Measurements from ENCODE around the gene ATP5F1E.

The ATP5F1E gene

GRCh38 chr20:59023616-59024015 is 8.5 kb downstream of the ATP5F1E start:
- Histone ChIP-seq H3K18ac (ENCODE audit: low read length) (no peak overlapping the region), H2BK120ac (ENCODE audit: insufficient read depth, low read length, poor library complexity) (no peak overlapping the region), H3K9me3 (ENCODE audit: insufficient read depth, low read depth, low read length) (peaks cover 2% of the 10 kb centered on the region), H2BK5ac (ENCODE audit: low read depth, low read length, poor library complexity) (no peak overlapping the region), H2AFZ (ENCODE audit: insufficient read depth, low read length, poor library complexity) (no peak overlapping the region), H4K12ac (ENCODE audit: low read depth, low read length) (no peak overlapping the region), H3K4ac (ENCODE audit: low read depth, low read length) (no peak overlapping the region), H4K8ac (ENCODE audit: low read depth, low read length) (no peak overlapping the region), H3K79me2 (ENCODE audit: control insufficient read depth, insufficient read depth, low read length, poor library complexity) (no peaks in the 10 kb centered on the region), H3K79me1 (ENCODE audit: low read length) (no peaks in the 10 kb centered on the region), H3K9ac (ENCODE audit: low read length) (no peak overlapping the region), H3K4me1 (ENCODE audit: control insufficient read depth in 1 of 2, insufficient read depth in 2 of 2, low read length in 2 of 2) (peaks cover 0 to 3% of the 10 kb centered on the region in 2 experiments), H2AK5ac (ENCODE audit: low read length) (no peak overlapping the region), H4K91ac (ENCODE audit: low read depth, low read length) (no peak overlapping the region), H2BK12ac (ENCODE audit: low read length) (no peak overlapping the region), H3K4me2 (ENCODE audit: low read length) (no peak overlapping the region), H3K36me3 (ENCODE audit: control insufficient read depth in 1 of 2, insufficient read depth in 2 of 2, low read length in 2 of 2) (peaks cover 18 to 29% of the 10 kb centered on the region in 2 experiments), H3K27me3 (ENCODE audit: insufficient read depth, low read length) (no peaks in the 10 kb centered on the region), H3K23ac (ENCODE audit: low read length) (no peak overlapping the region), H3K14ac (ENCODE audit: low read length) (no peak overlapping the region), H3K27ac (ENCODE audit: low read depth, low read length) (no peak overlapping the region), H3K4me3 (ENCODE audit: low read depth, low read length) (no peak overlapping the region)
- no CpG with 5 or more reads among the region's 13 CpGs for WGBS (ENCODE audit: extremely low coverage, insufficient coverage, insufficient read length)
- no peak for DNase-seq

DNA sequence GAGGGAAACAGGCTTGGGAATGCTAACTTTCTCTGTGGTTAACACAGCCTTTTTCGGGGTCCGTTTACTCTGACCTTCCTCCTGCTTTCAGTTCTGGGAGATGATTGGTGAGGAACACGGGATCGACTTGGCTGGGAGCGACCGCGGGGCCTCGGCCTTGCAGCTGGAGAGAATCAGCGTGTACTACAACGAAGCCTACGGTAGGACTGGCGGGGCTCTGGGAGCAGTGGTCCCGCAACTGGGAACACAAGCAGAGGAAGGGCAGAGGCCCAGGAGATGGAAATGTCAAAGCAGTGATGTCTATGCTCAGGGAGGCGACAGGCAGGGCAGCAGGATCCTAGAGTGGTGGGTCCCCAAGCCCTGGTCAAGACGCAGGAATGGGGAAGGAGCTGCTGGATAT is 9.4 kb downstream of the ATP5F1E start:
- Histone ChIP-seq H3K4me1 (ENCODE audit: control insufficient read depth in 1 of 2, insufficient read depth in 2 of 2, low read length in 2 of 2) (peaks cover 0 to 3% of the 10 kb centered on the region in 2 experiments), H2AFZ (ENCODE audit: insufficient read depth, low read length, poor library complexity) (no peak overlapping the region), H3K18ac (ENCODE audit: low read length) (no peak overlapping the region), H2BK120ac (ENCODE audit: insufficient read depth, low read length, poor library complexity) (no peak overlapping the region), H4K91ac (ENCODE audit: low read depth, low read length) (no peak overlapping the region), H3K9ac (ENCODE audit: low read length) (no peak overlapping the region), H2BK12ac (ENCODE audit: low read length) (no peak overlapping the region), H3K23ac (ENCODE audit: low read length) (no peak overlapping the region), H3K14ac (ENCODE audit: low read length) (no peak overlapping the region), H3K79me2 (ENCODE audit: control insufficient read depth, insufficient read depth, low read length, poor library complexity) (no peaks in the 10 kb centered on the region), H3K36me3 (ENCODE audit: control insufficient read depth in 1 of 2, insufficient read depth in 2 of 2, low read length in 2 of 2) (peaks cover 18 to 29% of the 10 kb centered on the region in 2 experiments), H3K27ac (ENCODE audit: low read depth, low read length) (no peak overlapping the region), H2AK5ac (ENCODE audit: low read length) (no peak overlapping the region), H3K4me2 (ENCODE audit: low read length) (no peak overlapping the region), H3K4ac (ENCODE audit: low read depth, low read length) (no peak overlapping the region), H3K79me1 (ENCODE audit: low read length) (no peaks in the 10 kb centered on the region), H3K4me3 (ENCODE audit: low read depth, low read length) (no peak overlapping the region), H3K9me3 (ENCODE audit: insufficient read depth, low read depth, low read length) (peaks cover 2% of the 10 kb centered on the region), H2BK5ac (ENCODE audit: low read depth, low read length, poor library complexity) (no peak overlapping the region), H3K27me3 (ENCODE audit: insufficient read depth, low read length) (no peaks in the 10 kb centered on the region), H4K12ac (ENCODE audit: low read depth, low read length) (no peak overlapping the region), H4K8ac (ENCODE audit: low read depth, low read length) (no peak overlapping the region)
- WGBS (ENCODE audit: extremely low coverage, insufficient coverage, insufficient read length): no CpG with 5 or more reads among the region's 15 CpGs
- no peak for DNase-seq

GRCh38 chr20:59020938-59021551 is 11.1 kb downstream of the ATP5F1E start:
- no peak overlapping the region for H3K14ac ChIP-seq (ENCODE audit: low read length)
- H3K79me2 ChIP-seq (ENCODE audit: control insufficient read depth, insufficient read depth, low read length, poor library complexity): no peaks in the 10 kb centered on the region
- H4K8ac ChIP-seq (ENCODE audit: low read depth, low read length): no peak overlapping the region
- H2BK12ac ChIP-seq (ENCODE audit: low read length): no peak overlapping the region
- H3K4me2 ChIP-seq (ENCODE audit: low read length): no peak overlapping the region
- H3K9ac ChIP-seq (ENCODE audit: low read length): no peak overlapping the region
- H3K36me3 ChIP-seq (ENCODE audit: control insufficient read depth in 1 of 2, insufficient read depth in 2 of 2, low read length in 2 of 2): peaks cover 16 to 23% of the 10 kb centered on the region in 2 experiments
- H2BK5ac ChIP-seq (ENCODE audit: low read depth, low read length, poor library complexity): no peak overlapping the region
- H2AFZ ChIP-seq (ENCODE audit: insufficient read depth, low read length, poor library complexity): no peak overlapping the region
- H3K4me1 ChIP-seq (ENCODE audit: control insufficient read depth in 1 of 2, insufficient read depth in 2 of 2, low read length in 2 of 2): peaks cover 3 to 14% of the 10 kb centered on the region in 2 experiments
- no peak overlapping the region for H3K23ac ChIP-seq (ENCODE audit: low read length)
- H3K9me3 ChIP-seq (ENCODE audit: insufficient read depth, low read depth, low read length): peaks cover 2% of the 10 kb centered on the region
- H3K4ac ChIP-seq (ENCODE audit: low read depth, low read length): no peak overlapping the region
- H3K4me3 ChIP-seq (ENCODE audit: low read depth, low read length): no peak overlapping the region
- no peaks in the 10 kb centered on the region for H3K79me1 ChIP-seq (ENCODE audit: low read length)
- peak; percentile 32 to 35 for DNase-seq
- H3K27ac ChIP-seq (ENCODE audit: low read depth, low read length): peak overlapping the region; percentile 28
- H2AK5ac ChIP-seq (ENCODE audit: low read length): no peak overlapping the region
- no peak overlapping the region for H3K18ac ChIP-seq (ENCODE audit: low read length)
- H2BK120ac ChIP-seq (ENCODE audit: insufficient read depth, low read length, poor library complexity): no peak overlapping the region
- H4K91ac ChIP-seq (ENCODE audit: low read depth, low read length): no peak overlapping the region
- no CpG with 5 or more reads among the region's 5 CpGs for WGBS (ENCODE audit: extremely low coverage, insufficient coverage, insufficient read length)
- H3K27me3 ChIP-seq (ENCODE audit: insufficient read depth, low read length): no peaks in the 10 kb centered on the region
- H4K12ac ChIP-seq (ENCODE audit: low read depth, low read length): no peak overlapping the region

DNA sequence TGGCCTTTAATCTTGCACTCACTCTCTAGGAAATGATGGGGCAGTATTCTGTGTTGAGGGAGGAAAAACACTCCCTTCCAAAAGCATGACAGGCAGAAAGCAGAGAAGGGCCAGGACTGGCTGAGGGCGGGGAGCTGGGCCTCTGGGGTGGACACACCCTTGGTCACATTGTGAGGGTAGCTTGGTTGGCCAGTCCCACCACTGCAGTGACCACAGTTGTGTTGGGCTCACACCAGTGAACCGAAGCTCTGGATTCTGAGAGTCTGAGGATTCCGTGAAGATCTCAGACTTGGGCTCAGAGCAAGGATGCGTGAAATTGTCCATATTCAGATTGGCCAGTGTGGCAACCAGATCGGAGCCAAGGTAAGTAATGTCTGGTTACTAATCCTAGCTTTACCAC is 12.9 kb downstream of the ATP5F1E start, which contains the start of gene TUBB1:
Gene TUBB1, plus strand, starts transcription at position 213 of the 400 bp plus-strand sequence. Its CDS starts 94 bp downstream, at position 307.
- no peak within 1 kb of the TSS for H3K4me3 ChIP-seq (ENCODE audit: low read depth, low read length)

More for the DNA sequence above, 12.9 kb downstream of the ATP5F1E start, which contains the start of gene TUBB1:
- H2AK5ac ChIP-seq (ENCODE audit: low read length): no peak within 1 kb of the TSS
- H3K79me2 ChIP-seq (ENCODE audit: control insufficient read depth, insufficient read depth, low read length, poor library complexity): no peaks in the 10 kb centered on the region
- H3K4me1 ChIP-seq (ENCODE audit: control insufficient read depth in 1 of 2, insufficient read depth in 2 of 2, low read length in 2 of 2): peaks cover 3 to 14% of the 10 kb centered on the region in 2 experiments
- H2BK5ac ChIP-seq (ENCODE audit: low read depth, low read length, poor library complexity): no peak within 1 kb of the TSS
- H2BK120ac ChIP-seq (ENCODE audit: insufficient read depth, low read length, poor library complexity): peak within 1 kb of the TSS; percentile 36
- no peak within 1 kb of the TSS for H4K8ac ChIP-seq (ENCODE audit: low read depth, low read length)
- H3K36me3 ChIP-seq (ENCODE audit: control insufficient read depth in 1 of 2, insufficient read depth in 2 of 2, low read length in 2 of 2): peaks cover 11 to 14% of the 10 kb centered on the region in 2 experiments
- H3K4ac ChIP-seq (ENCODE audit: low read depth, low read length): no peak within 1 kb of the TSS
- no peak within 1 kb of the TSS for H2AFZ ChIP-seq (ENCODE audit: insufficient read depth, low read length, poor library complexity)
- DNase-seq: no peak
- H3K27ac ChIP-seq (ENCODE audit: low read depth, low read length): no peak within 1 kb of the TSS
- H3K18ac ChIP-seq (ENCODE audit: low read length): no peak within 1 kb of the TSS
- no peaks in the 10 kb centered on the region for H3K27me3 ChIP-seq (ENCODE audit: insufficient read depth, low read length)
- H2BK12ac ChIP-seq (ENCODE audit: low read length): peak within 1 kb of the TSS; percentile 53
- no peak within 1 kb of the TSS for H4K12ac ChIP-seq (ENCODE audit: low read depth, low read length)
- H3K79me1 ChIP-seq (ENCODE audit: low read length): no peaks in the 10 kb centered on the region
- H3K9ac ChIP-seq (ENCODE audit: low read length): no peak within 1 kb of the TSS
- H4K91ac ChIP-seq (ENCODE audit: low read depth, low read length): peak within 1 kb of the TSS; percentile 20
- peak within 1 kb of the TSS; percentile 56 for H3K14ac ChIP-seq (ENCODE audit: low read length)
- peaks cover 2% of the 10 kb centered on the region for H3K9me3 ChIP-seq (ENCODE audit: insufficient read depth, low read depth, low read length)
- WGBS (ENCODE audit: extremely low coverage, insufficient coverage, insufficient read length): no CpG with 5 or more reads among the region's 5 CpGs
- H3K23ac ChIP-seq (ENCODE audit: low read length): no peak within 1 kb of the TSS
- no peak within 1 kb of the TSS for H3K4me2 ChIP-seq (ENCODE audit: low read length)
